GM21447 (cell line): ENCODE data around the gene CENPV.

Experiments
- ATAC-seq: cut with Tn5 transposase; IDR thresholded peaks from one replicate; pipeline ENCODE4 v1.9.1; 2021; ENCODE audit not compliant: unreplicated experiment

CENPV gene

GRCh38 chr17:16363749-16364536 is 10.7 kb upstream of the CENPV start:
- no peak for ATAC-seq

- ATAC-seq = no peak
These were observed 8.6 kb upstream of the CENPV start for GRCh38 chr17:16361874-16362273.

GRCh38 chr17:16358394-16358793 is 5.1 kb upstream of the CENPV start:
- no peak for ATAC-seq

GRCh38 chr17:16354585-16354984 is 1.3 kb upstream of the CENPV start:
- no peak for ATAC-seq

GRCh38 chr17:16352667-16353316 is 477 bp downstream of the CENPV start:
- peak; percentile 46 for ATAC-seq

GRCh38 chr17:16352303-16352666 is 984 bp downstream of the CENPV start:
- no peak for ATAC-seq

GRCh38 chr17:16351831-16352230 is 1.4 kb downstream of the CENPV start:
- ATAC-seq = no peak

- ATAC-seq = no peak
These were observed 3.8 kb downstream of the CENPV start for GRCh38 chr17:16349431-16349830.

GRCh38 chr17:16348586-16348985 is 4.7 kb downstream of the CENPV start:
- no peak for ATAC-seq

GRCh38 chr17:16346721-16347271 is 6.5 kb downstream of the CENPV start:
- ATAC-seq = no peak

GRCh38 chr17:16345565-16345964 is 7.7 kb downstream of the CENPV start:
- no peak for ATAC-seq

GRCh38 chr17:16343569-16343968 is 9.7 kb downstream of the CENPV start:
- ATAC-seq = no peak

- no peak for ATAC-seq
These were observed 10.3 kb downstream of the CENPV start for GRCh38 chr17:16342979-16343378.

GRCh38 chr17:16339959-16340358 is 13.3 kb downstream of the CENPV start:
- no peak for ATAC-seq

GRCh38 chr17:16339402-16339801 is 13.9 kb downstream of the CENPV start:
- no peak for ATAC-seq

GRCh38 chr17:16338391-16338790 is 14.9 kb downstream of the CENPV start:
- no peak for ATAC-seq

GRCh38 chr17:16329519-16330271 is 23.6 kb downstream of the CENPV start:
- no peak for ATAC-seq

- ATAC-seq = no peak
These were observed 24.3 kb downstream of the CENPV start for GRCh38 chr17:16328997-16329396.

GRCh38 chr17:16327018-16327417 is 26.3 kb downstream of the CENPV start:
- no peak for ATAC-seq

- no peak for ATAC-seq
These were observed 27.3 kb downstream of the CENPV start for GRCh38 chr17:16325964-16326363.

- ATAC-seq = no peak
These were observed 30.6 kb downstream of the CENPV start for GRCh38 chr17:16322636-16323035.

GRCh38 chr17:16319969-16320368 is 33.3 kb downstream of the CENPV start:
- ATAC-seq = no peak
